Peyer's patch (tissue), 4 donors: ENCODE data around the gene AP2A2. TPM values are rescaled to one million over a fixed set of nuclear protein-coding genes. Genes with fewer than 3 reads are reported as not detected.

Experiments used
- DNase-seq, 3 donors: peaks; one replicate each; pipeline ENCODE4 v3.0.0-alpha.2; 2017 to 2019
- H3K27ac ChIP-seq, 4 donors: fragments of 200-600 bp; sonication (generic); one replicate each; pipeline ENCODE4 v1.5.1; 2016 to 2019
- H3K27me3 ChIP-seq, 2 donors: fragments of 200-600 bp; sonication (generic); one replicate each; pipeline ENCODE4 v1.5.1; 2019
- H3K36me3 ChIP-seq, 3 donors: fragments of 200-600 bp; sonication (generic); one replicate each; pipeline ENCODE4 v1.5.1; 2016 to 2019
- H3K4me1 ChIP-seq, 4 donors: fragments of 200-600 bp; sonication (generic); one replicate each; pipeline ENCODE4 v1.5.1; 2016 to 2019
- H3K4me3 ChIP-seq, 4 donors: fragments of 200-600 bp; sonication (generic); 1 replicate in 3 of 4; 2 replicates in 1 of 4; pipeline ENCODE4 v1.5.1; 2016 to 2019; ENCODE audit warnings: mild to moderate bottlenecking in 1 of 4
- H3K9me3 ChIP-seq, 4 donors: fragments of 200-600 bp; sonication (generic); one replicate each; pipeline ENCODE4 v1.5.1; 2016 to 2019; ENCODE audit warnings: mild to moderate bottlenecking in 1 of 4
- CTCF ChIP-seq, 6 experiments: fragments of 450-650 bp in 4 of 6; fragments of 200-600 bp in 2 of 6; sonication (generic) in 1 of 6; IDR thresholded peaks; one replicate each; pipeline ENCODE4 v1.5.1; 2017 to 2019; ENCODE audit warnings: antibody characterized with exemption in 6 of 6, mild to moderate bottlenecking in 3 of 6, moderate library complexity in 1 of 6
- POLR2A ChIP-seq, 2 donors: fragments of 450-650 bp; IDR thresholded peaks; one replicate each; pipeline ENCODE4 v1.5.1; 2017; ENCODE audit warnings: antibody characterized with exemption in 2 of 2, mild to moderate bottlenecking in 2 of 2, moderate library complexity in 2 of 2
- total RNA-seq, 4 donors: library from RNA; depleted of rRNA; stranded (reverse); fragments of >200 nt; gene quantifications; one replicate each; pipeline ENCODE4 v1.1.0, GENCODE V29; 2016

The AP2A2 gene
- total RNA-seq, 4 donors from 2014 or later = 103 to 383 (median 136) TPM

GRCh38 chr11:1027483-1028290 is 102.0 kb downstream of the AP2A2 start:
- no peak for DNase-seq
- H3K27me3 ChIP-seq = no peaks in the 10 kb centered on the region
- TF ChIP-seq CTCF (IDR thresholded peaks at IDR 0.05) (no peak), POLR2A (IDR thresholded peaks at IDR 0.05) (no peak)
- H3K9me3 ChIP-seq = no peaks in the 10 kb centered on the region
- H3K4me3 ChIP-seq = no peak overlapping the region
- H3K36me3 ChIP-seq = no peaks in the 10 kb centered on the region
- no peak overlapping the region for H3K27ac ChIP-seq
- no peaks in the 10 kb centered on the region for H3K4me1 ChIP-seq

- H3K36me3 ChIP-seq = no peaks in the 10 kb centered on the region
- H3K27me3 ChIP-seq = no peaks in the 10 kb centered on the region
- no peak overlapping the region for H3K4me3 ChIP-seq
- no peak for DNase-seq
- TF ChIP-seq POLR2A (IDR thresholded peaks at IDR 0.05) = no peak
- no peaks in the 10 kb centered on the region for H3K4me1 ChIP-seq
- H3K27ac ChIP-seq = no peak overlapping the region
- no peaks in the 10 kb centered on the region for H3K9me3 ChIP-seq
Measured at GRCh38 chr11:1028291-1028540, 102.5 kb downstream of the AP2A2 start.

GRCh38 chr11:1028616-1029015 is 102.9 kb downstream of the AP2A2 start:
- TF ChIP-seq CTCF (IDR thresholded peaks at IDR 0.05) (no peak), POLR2A (IDR thresholded peaks at IDR 0.05) (no peak)
- DNase-seq = no peak
- no peaks in the 10 kb centered on the region for H3K4me1 ChIP-seq
- H3K4me3 ChIP-seq = no peak overlapping the region
- no peaks in the 10 kb centered on the region for H3K27me3 ChIP-seq
- no peaks in the 10 kb centered on the region for H3K36me3 ChIP-seq
- H3K27ac ChIP-seq = no peak overlapping the region
- H3K9me3 ChIP-seq = no peaks in the 10 kb centered on the region

GRCh38 chr11:1029051-1029450 is 103.4 kb downstream of the AP2A2 start:
- no peaks in the 10 kb centered on the region for H3K4me1 ChIP-seq
- DNase-seq = no peak
- H3K27ac ChIP-seq = no peak overlapping the region
- no peaks in the 10 kb centered on the region for H3K9me3 ChIP-seq
- no peaks in the 10 kb centered on the region for H3K36me3 ChIP-seq
- TF ChIP-seq POLR2A (IDR thresholded peaks at IDR 0.05) (no peak), CTCF (IDR thresholded peaks at IDR 0.05) (no peak)
- H3K27me3 ChIP-seq = no peaks in the 10 kb centered on the region
- H3K4me3 ChIP-seq = no peak overlapping the region

- TF ChIP-seq CTCF (IDR thresholded peaks at IDR 0.05) (no peak), POLR2A (IDR thresholded peaks at IDR 0.05) (no peak)
- H3K27me3 ChIP-seq = no peaks in the 10 kb centered on the region
Measured at GRCh38 chr11:1029654-1030053, 104.0 kb downstream of the AP2A2 start.

GRCh38 chr11:1030086-1030485 is 104.4 kb downstream of the AP2A2 start:
- Histone ChIP-seq H3K36me3 (no peaks in the 10 kb centered on the region), H3K4me1 (no peaks in the 10 kb centered on the region), H3K9me3 (no peaks in the 10 kb centered on the region), H3K4me3 (no peak overlapping the region), H3K27me3 (no peaks in the 10 kb centered on the region), H3K27ac (no peak overlapping the region)
- TF ChIP-seq POLR2A (IDR thresholded peaks at IDR 0.05) (no peak), CTCF (IDR thresholded peaks at IDR 0.05) (no peak)
- no peak for DNase-seq

More at GRCh38 chr11:1029654-1030053, 104.0 kb downstream of the AP2A2 start:
- no peak overlapping the region for H3K4me3 ChIP-seq
- no peaks in the 10 kb centered on the region for H3K9me3 ChIP-seq
- DNase-seq = no peak
- H3K36me3 ChIP-seq = no peaks in the 10 kb centered on the region
- no peak overlapping the region for H3K27ac ChIP-seq
- no peaks in the 10 kb centered on the region for H3K4me1 ChIP-seq
